Smooth muscle cell (in vitro differentiated cells): ENCODE results near the gene BRMS1L. TPM values are rescaled to one million over a fixed set of nuclear protein-coding genes. Genes with fewer than 3 reads are reported as not detected.

Experiments
- DNase-seq: peaks from one replicate; lab custom pipeline; 2025; ENCODE audit not compliant: unreplicated experiment; lab: John Stamatoyannopoulos, UW
- H2AFZ ChIP-seq: fragments of 200-600 bp; sonication (generic); 2 replicates; pipeline ENCODE4 v1.6.0; 2016; ENCODE audit warnings: antibody characterized with exemption, low read depth, mild to moderate bottlenecking
- H3F3A ChIP-seq: fragments of 200-600 bp; sonication (generic); 2 replicates; pipeline ENCODE4 v1.6.0; 2017; ENCODE audit warnings: antibody characterized with exemption, low read depth
- H3K27ac ChIP-seq: fragments of 200-600 bp; sonication (generic); 2 replicates; pipeline ENCODE4 v1.5.1; 2016; ENCODE audit warnings: low read depth, mild to moderate bottlenecking
- H3K27me3 ChIP-seq: fragments of 200-600 bp; sonication (generic); 2 replicates; pipeline ENCODE4 v1.6.1; 2016; ENCODE audit warnings: low read depth, mild to moderate bottlenecking
- H3K36me3 ChIP-seq: fragments of 200-600 bp; sonication (generic); 2 replicates; pipeline ENCODE4 v1.5.1; 2016; ENCODE audit warnings: low read depth
- H3K4me1 ChIP-seq: fragments of 200-600 bp; sonication (generic); 2 replicates; pipeline ENCODE4 v1.5.1; 2016; ENCODE audit warnings: low read depth
- H3K4me2 ChIP-seq: fragments of 200-600 bp; sonication (generic); 2 replicates; pipeline ENCODE4 v1.6.0; 2016; ENCODE audit warnings: mild to moderate bottlenecking
- H3K4me3 ChIP-seq: fragments of 200-600 bp; sonication (generic); 2 replicates; pipeline ENCODE4 v1.5.1; 2016; ENCODE audit warnings: mild to moderate bottlenecking
- H3K79me2 ChIP-seq: fragments of 200-600 bp; sonication (generic); 2 replicates; pipeline ENCODE4 v1.6.0; 2016; ENCODE audit warnings: low read depth, mild to moderate bottlenecking
- H3K9ac ChIP-seq: fragments of 200-600 bp; sonication (generic); 2 replicates; pipeline ENCODE4 v1.6.0; 2016; ENCODE audit warnings: low read depth
- H3K9me3 ChIP-seq: fragments of 200-600 bp; sonication (generic); replicated peaks from 2 replicates; pipeline ENCODE4 v1.5.1; 2016; ENCODE audit warnings: low read depth
- H4K20me1 ChIP-seq: fragments of 200-600 bp; sonication (generic); 2 replicates; pipeline ENCODE4 v1.6.0; 2016; ENCODE audit warnings: low read depth
- WGBS: methylation state at CpG from one replicate; pipeline ENCODE4 v1.1.7; 2016; ENCODE audit warnings: low lambda C conversion rate; 5-methylcytosine and 5-hydroxymethylcytosine counted together
- polyA plus RNA-seq: library from polyadenylated mRNA; unstranded; fragments of >200 nt; fragmentation: Nextera tagmentation; extraction: Ambion mirVana; gene quantifications from 2 replicates; pipeline ENCODE4 v1.2.1, GENCODE V29; 2016
- total RNA-seq: library from RNA; depleted of rRNA; stranded (reverse); fragments of >200 nt; gene quantifications from 2 replicates; pipeline ENCODE4 v1.2.3, GENCODE V29; 2014
- TF ChIP-seq, protein P1 (sequence below): fragments of 200-600 bp; sonication (generic); IDR thresholded peaks from 2 replicates; pipeline ENCODE4 v1.5.1; 2017; ENCODE audit warnings: borderline replicate concordance, mild to moderate bottlenecking, antibody characterized with exemption; ENCODE audit not compliant: insufficient read depth, poor library complexity, severe bottlenecking

Gene BRMS1L
- total and polyA plus RNA-seq, 2 experiments from 2014 or later: 8.8 to 13.4 TPM

DNA sequence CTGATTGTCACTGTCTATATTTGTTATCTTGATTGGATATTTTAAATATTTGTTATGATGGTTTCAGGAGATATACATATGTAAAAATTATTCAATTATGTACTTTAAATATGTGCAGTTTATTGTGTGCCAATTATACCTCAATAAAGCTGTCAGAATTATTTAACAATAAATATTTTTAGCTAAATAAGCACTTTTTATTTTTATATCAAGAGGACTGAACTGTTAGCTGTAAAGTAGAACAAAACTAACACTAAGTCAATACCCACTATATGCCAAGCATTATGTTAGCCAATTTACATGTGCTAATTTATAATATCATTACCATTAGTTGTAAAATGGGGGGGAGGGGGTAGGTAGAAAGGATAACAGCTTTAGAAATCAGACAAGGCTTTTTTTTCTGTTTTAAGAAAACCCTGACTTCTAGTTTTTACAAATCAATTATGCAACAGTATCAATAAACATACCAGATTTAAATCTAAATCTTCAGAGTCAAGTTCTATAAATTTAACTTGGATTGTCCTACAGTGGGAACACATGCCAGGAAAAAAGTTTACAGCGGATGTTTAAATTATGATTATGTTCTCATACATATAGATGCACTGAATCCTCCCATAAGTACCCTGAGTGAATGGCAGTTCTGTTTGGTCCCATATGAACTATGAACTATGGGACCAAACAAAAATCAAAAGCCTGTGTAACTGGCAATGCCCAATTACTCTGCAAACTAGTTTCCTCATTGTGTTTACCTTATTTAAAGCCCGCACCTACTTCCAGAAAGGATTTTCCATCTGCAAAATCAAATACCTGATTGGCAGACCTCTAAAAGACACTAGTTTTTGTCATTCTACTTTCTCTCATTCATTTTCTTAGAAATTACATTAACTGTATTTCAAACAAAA lies 19.9 kb upstream of the BRMS1L start:
- H3K4me1 ChIP-seq: peaks cover 14% of the 10 kb centered on the region
- H3K4me3 ChIP-seq: peak overlapping the region; percentile 92
- H3K9me3 ChIP-seq: no peaks in the 10 kb centered on the region
- peaks cover 60% of the 10 kb centered on the region for H4K20me1 ChIP-seq
- no peaks in the 10 kb centered on the region for H3K36me3 ChIP-seq
- TF ChIP-seq, protein P1, sequence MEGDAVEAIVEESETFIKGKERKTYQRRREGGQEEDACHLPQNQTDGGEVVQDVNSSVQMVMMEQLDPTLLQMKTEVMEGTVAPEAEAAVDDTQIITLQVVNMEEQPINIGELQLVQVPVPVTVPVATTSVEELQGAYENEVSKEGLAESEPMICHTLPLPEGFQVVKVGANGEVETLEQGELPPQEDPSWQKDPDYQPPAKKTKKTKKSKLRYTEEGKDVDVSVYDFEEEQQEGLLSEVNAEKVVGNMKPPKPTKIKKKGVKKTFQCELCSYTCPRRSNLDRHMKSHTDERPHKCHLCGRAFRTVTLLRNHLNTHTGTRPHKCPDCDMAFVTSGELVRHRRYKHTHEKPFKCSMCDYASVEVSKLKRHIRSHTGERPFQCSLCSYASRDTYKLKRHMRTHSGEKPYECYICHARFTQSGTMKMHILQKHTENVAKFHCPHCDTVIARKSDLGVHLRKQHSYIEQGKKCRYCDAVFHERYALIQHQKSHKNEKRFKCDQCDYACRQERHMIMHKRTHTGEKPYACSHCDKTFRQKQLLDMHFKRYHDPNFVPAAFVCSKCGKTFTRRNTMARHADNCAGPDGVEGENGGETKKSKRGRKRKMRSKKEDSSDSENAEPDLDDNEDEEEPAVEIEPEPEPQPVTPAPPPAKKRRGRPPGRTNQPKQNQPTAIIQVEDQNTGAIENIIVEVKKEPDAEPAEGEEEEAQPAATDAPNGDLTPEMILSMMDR: no peak
- peaks cover 57% of the 10 kb centered on the region for H3K79me2 ChIP-seq
- H3K27me3 ChIP-seq: no peaks in the 10 kb centered on the region
- no peak overlapping the region for H3K27ac ChIP-seq
- no peak overlapping the region for H3K4me2 ChIP-seq
- DNase-seq: no peak
- no peak overlapping the region for H3K9ac ChIP-seq
- no peak overlapping the region for H2AFZ ChIP-seq
- H3F3A ChIP-seq: peaks cover 5% of the 10 kb centered on the region
- WGBS: 96% methylated on average over 2 of the region's 2 CpGs

DNA sequence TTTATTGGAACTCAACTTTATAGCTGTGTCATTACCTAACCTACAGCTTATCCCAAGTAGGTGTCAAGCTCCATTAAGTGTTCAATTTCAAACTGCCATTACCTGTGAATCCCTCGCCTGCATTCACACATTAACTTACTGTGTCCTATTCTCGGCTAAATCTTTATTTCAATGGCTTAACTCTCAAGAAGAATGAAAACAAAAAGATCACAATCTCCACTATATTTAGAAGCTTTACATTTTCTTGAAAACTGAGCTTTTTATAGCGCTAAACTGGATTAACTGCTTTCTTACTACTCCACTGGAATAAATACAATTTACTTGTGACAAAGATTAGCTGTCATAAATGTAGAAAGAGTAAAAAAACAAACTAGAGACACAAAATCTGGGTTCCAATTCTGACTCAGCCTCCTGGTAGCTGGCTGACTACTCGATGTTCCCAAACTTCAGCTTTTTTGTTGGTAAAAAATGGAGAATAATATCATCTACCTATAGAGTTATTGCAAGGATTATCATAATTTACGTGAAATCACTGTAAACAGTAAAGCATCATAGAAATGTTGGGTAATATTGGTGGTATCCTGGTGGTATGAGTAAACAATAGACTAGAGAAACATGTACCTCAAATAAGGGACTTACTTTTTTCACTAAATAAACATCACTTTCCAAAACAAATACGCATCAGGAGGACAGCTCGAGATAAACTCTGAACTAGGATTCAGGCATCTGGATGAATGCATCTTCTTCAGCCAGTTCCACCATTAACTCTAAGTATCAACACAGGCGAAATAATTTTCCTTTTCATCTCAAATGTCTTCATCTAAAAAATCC lies 18.8 kb upstream of the BRMS1L start:
- H3K79me2 ChIP-seq: peaks cover 49% of the 10 kb centered on the region
- H3K9ac ChIP-seq: no peak overlapping the region
- no peak overlapping the region for H2AFZ ChIP-seq
- TF ChIP-seq, protein P1: no peak
- peaks cover 14% of the 10 kb centered on the region for H3K4me1 ChIP-seq
- no peak overlapping the region for H3K27ac ChIP-seq
- peaks cover 49% of the 10 kb centered on the region for H4K20me1 ChIP-seq
- no peaks in the 10 kb centered on the region for H3K36me3 ChIP-seq
- peaks cover 5% of the 10 kb centered on the region for H3F3A ChIP-seq
- H3K4me2 ChIP-seq: peak overlapping the region; percentile 99
- WGBS: 81% methylated on average over 8 of the region's 8 CpGs
- H3K4me3 ChIP-seq: peak overlapping the region; percentile 92
- DNase-seq: no peak
- H3K27me3 ChIP-seq: no peaks in the 10 kb centered on the region
- no peaks in the 10 kb centered on the region for H3K9me3 ChIP-seq

GRCh38 chr14:35808076-35808637 lies 18.0 kb upstream of the BRMS1L start:
- 5% methylated on average over 11 of the region's 11 CpGs for WGBS
- H3K27ac ChIP-seq: peak overlapping the region; percentile 81
- peak overlapping the region; percentile 93 for H2AFZ ChIP-seq
- no peaks in the 10 kb centered on the region for H3K9me3 ChIP-seq
- H3K79me2 ChIP-seq: peaks cover 42% of the 10 kb centered on the region
- no peak for DNase-seq
- no peaks in the 10 kb centered on the region for H3K27me3 ChIP-seq
- no peaks in the 10 kb centered on the region for H3K36me3 ChIP-seq
- TF ChIP-seq, protein P1: no peak
- H3F3A ChIP-seq: peaks cover 5% of the 10 kb centered on the region
- peak overlapping the region; percentile 99 for H3K4me2 ChIP-seq
- peak overlapping the region; percentile 92 for H3K4me3 ChIP-seq
- peaks cover 14% of the 10 kb centered on the region for H3K4me1 ChIP-seq
- H4K20me1 ChIP-seq: peaks cover 41% of the 10 kb centered on the region
- H3K9ac ChIP-seq: peak overlapping the region; percentile 79
